NCI-H1105 (cell line): ENCODE data around the gene GPSM3.
A peak's percentile ranks its signal among the peaks of the same experiment; 100 is the strongest.
"Not testable (repeated sequence)": the region's sequence is repeated elsewhere in the genome, so short reads cannot be mapped to it uniquely, and the experiment has no call there.

Source experiments
- DNase-seq: peaks from one replicate; lab custom pipeline; 2025; lab: John Stamatoyannopoulos, UW

The GPSM3 gene

DNA sequence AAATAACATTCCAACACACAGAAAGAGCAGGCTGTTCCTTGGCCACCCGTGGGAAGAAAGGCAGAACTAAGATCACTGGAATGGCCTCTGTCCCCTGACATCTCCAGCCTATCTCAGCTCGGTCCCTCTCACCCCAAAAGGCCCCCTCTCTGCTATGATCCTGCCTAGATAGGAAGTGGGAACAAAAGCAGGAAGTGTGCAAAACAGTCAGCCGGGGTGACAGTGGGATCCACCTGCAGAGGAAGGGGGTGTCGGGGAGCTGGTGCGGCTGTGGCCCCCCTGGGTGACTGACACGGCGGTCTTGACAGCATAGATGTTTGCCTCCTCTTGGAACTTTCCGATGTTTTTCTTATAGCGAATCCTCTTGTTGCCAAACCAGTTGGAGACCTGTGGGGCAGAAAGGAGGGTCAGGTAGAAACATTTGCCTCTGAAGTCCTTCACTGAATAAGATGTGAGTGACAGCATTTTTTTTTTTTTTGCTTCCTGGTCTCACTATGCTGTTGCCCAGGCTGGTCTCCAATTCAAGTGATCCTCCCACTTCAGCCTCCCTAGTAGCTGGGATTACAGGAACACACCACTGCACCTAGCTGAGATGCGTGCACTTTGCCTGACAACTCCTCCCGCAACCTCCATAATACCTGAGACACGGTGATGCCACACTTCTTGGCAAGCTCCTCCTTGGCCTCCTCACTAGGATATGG lies 5.3 kb downstream of the GPSM3 start:
- DNase-seq: no peak

DNA sequence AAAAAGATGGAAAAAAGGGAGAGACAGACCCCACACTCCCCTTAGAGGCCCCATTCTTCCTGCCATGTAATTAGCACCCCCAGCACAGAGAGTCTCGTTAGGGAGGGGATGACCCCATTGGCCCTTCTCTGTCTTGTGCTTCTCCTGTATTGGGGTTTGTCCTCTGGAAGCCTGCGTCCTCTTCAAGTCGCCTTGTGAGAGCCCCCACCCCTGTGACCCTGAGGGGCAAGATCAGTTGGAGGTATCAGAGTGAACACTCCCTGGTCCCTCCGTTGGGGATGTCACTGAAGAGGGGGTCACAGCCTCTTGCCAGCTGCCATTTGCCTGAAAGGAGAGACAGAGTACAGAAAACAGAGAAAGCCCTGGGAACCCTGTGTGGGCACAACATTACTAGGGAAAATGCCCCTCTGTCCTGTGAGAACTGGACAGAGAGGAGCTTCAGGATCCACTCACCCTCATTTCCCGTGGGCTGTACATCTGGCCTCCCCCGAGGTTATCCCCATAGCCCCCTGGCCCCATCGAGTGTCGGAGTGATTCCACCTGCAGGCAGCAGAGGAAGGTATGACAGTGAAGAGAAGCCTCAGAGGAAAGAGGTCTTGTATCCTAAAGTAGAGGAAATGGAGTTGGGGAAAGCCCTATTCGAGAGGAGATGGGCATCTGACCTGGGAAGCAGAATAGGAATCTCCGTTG lies 6.1 kb downstream of the GPSM3 start:
- DNase-seq: not testable (repeated sequence)

DNA sequence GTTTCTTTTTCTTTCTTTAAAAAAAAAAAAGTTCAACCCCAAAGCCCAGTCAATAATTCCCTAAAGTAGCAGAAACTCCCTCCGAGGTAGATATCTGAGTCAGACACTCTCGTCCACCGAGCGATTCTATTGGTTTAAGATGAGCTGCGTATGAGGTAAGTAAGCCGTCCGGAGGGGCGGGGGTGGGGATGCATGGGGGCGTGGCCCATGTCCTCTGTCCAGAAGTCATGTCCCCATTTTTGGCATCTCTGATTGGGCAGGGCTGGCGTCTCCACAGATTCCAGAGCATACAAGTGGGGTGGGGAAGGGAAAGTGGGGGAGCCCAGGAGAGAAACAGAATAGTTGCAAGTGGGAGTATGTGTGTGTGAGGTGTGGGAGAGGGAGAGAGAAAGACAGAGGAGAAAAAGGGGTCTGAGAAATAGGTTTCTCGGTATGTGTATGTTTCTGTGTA lies 6.7 kb downstream of the GPSM3 start:
- DNase-seq: not testable (repeated sequence)

DNA sequence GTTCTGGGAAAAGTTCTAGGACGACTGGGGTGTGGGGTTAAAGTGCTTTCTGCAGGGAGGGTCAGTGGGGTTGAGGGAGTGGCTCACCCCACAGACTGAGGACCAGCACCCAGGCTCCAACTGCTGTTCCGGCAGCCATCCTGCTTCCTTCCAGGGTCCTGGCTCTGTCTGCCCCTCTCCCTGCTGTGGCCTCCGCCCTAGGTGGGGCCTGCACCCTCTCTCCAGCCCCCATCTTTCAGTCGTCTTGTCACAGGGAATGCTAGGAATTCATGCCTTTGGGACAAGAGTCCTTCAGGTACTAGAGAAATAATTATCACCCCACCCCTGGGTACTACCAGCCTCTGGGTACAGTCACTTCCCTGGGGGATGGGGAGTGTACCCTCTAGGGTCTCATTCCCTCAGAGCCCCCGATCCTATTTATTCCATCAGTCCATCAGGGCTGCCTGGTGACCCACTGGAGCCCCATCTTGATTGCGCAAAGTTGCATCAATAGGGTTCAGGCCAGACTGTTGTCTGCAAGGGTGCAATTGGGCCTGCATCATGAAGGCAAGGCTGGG lies 8.3 kb downstream of the GPSM3 start, which contains the start of gene AGER:
AGER (minus strand) TSS at position 170 of the 557 bp plus-strand sequence; CDS start at position 139, 31 bp downstream.
- no peak for DNase-seq

DNA sequence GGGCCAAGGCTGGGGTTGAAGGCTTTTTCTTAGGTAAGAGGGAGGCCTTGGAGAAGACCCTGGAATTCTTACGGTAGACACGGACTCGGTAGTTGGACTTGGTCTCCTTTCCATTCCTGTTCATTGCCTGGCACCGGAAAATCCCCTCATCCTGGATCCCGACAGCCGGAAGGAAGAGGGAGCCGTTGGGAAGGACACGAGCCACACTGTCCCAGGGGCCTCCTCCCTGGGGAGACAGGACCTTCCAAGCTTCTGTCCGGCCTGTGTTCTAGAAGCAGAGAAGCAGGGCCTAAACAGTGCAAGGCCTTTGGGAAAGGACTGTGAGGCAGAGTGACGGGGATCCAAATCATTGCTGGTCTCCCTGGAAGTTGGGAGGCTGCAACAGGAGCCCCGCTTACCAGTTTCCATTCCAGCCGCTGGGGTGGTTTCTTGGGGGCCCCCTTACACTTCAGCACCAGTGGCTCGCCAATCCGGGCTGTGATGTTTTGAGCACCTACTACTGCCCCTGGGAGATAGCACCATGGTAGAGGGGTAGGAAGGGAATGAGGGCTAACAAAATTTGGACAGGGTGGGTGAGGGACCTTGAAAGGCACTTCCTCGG lies 8.9 kb downstream of the GPSM3 start:
- DNase-seq: no peak

DNA sequence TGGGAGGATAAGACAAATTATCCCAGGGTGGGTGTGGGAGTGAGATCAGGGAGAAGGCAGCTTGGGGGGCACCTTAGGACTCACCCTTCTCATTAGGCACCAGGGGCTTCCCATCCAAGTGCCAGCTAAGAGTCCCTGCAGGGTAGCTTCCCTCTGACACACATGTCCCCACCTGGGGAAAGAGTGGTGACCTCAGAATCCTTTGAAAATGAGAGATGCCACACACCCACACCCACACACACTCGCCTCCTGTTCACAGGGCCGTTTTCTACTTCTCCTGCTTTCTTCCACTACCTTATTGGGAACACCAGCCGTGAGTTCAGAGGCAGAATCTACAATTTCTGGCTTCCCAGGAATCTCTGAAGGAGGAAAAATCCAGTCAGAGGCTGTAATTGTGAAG lies 9.4 kb downstream of the GPSM3 start:
- DNase-seq: no peak

DNA sequence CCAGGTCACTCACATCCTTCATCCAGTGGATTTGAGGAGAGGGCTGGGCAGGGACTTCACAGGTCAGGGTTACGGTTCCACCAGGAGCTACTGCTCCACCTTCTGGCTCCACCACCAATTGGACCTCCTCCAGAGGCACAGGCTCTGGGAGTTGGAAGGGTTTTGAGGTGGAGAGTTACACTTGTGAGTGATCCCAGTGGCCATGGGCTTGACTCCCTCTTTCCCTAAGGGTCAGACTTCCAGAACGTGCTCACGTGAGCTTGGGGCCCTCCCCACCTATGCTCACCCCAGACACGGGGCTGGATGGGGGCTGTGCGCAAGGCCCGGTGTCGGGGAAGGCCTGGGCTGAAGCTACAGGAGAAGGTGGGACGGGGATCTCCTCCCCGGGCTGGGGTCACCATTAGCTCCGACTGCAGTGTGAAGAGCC lies 9.9 kb downstream of the GPSM3 start:
- no peak for DNase-seq

DNA sequence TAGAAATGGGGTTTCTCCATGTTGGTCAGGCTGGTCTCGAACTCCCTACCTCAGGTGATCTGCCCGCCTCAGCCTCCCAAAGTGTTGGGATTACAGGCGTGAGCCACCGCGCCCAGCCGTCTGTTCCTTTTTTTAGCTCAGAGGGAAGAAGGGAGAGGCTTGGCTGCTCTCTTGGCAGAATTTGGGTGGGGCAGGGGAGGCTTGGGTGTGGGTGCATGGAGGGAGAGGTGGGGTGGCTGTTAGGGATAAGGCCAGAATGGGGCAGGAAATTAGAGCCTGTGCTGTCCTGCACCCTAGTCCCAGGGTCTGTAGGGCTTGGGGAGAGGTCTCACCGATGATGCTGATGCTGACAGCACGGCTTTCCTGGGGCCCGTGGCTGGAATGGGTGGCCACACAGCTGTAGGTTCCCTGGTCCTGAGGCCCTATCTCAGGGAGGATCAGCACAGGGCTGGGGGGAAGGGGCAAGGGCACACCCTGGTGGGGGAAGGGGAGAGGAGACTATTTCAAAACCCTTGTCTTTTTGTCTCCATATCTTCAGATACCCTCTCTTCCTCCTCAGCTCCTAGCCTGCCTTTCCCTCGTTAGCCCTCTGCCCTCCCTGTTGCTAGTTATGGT lies 10.4 kb downstream of the GPSM3 start:
- no peak for DNase-seq

DNA sequence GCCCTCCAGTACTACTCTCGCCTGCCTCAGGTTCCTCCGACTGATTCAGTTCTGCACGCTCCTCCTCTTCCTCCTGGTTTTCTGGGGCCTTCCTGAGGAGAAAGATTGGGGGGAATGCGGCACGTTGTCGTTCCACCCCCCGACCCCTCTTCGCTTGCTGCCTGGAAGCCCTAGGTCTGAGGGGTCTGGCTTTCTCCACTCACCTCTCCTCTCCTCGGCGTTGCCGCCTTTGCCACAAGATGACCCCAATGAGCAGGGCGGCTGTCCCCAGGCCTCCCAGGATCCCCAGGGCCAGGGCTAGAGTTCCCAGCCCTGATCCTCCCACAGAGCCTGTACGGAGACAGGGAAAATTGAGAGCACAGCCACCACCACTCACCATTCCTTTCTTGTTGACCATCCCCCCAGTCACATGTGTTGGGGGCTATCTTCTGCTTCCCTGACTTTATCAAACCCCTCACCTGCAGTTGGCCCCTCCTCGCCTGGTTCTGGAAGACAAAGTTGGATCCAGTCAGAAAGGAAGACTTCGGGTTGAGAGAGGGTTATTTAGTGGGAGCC lies 11.2 kb downstream of the GPSM3 start:
- no peak for DNase-seq

DNA sequence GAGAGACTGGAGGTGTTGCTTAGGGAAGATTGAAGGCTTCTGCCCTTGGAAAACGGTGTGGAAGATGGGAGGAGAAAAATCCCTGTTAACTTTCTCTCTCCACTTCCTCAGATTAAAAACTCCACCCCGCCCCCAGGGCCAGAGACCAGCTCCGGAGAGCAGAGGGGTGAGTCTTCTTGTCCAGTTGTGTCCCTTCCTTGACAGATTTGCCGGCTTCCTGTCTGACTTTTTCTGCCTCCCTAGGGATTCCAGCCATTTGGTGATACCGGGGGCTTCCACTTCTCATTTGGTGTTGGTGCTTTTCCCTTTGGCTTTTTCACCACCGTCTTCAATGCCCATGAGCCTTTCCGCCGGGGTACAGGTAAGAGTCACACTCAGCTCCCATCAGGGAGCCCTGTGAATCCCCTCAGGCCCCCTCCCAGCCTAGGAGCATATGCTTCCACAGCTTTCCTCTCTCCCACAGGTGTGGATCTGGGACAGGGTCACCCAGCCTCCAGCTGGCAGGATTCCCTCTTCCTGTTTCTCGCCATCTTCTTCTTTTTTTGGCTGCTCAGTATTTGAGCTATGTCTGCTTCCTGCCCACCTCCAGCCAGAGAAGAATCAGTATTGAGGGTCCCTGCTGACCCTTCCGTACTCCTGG lies 12.6 kb downstream of the GPSM3 start:
- DNase-seq: no peak

DNA sequence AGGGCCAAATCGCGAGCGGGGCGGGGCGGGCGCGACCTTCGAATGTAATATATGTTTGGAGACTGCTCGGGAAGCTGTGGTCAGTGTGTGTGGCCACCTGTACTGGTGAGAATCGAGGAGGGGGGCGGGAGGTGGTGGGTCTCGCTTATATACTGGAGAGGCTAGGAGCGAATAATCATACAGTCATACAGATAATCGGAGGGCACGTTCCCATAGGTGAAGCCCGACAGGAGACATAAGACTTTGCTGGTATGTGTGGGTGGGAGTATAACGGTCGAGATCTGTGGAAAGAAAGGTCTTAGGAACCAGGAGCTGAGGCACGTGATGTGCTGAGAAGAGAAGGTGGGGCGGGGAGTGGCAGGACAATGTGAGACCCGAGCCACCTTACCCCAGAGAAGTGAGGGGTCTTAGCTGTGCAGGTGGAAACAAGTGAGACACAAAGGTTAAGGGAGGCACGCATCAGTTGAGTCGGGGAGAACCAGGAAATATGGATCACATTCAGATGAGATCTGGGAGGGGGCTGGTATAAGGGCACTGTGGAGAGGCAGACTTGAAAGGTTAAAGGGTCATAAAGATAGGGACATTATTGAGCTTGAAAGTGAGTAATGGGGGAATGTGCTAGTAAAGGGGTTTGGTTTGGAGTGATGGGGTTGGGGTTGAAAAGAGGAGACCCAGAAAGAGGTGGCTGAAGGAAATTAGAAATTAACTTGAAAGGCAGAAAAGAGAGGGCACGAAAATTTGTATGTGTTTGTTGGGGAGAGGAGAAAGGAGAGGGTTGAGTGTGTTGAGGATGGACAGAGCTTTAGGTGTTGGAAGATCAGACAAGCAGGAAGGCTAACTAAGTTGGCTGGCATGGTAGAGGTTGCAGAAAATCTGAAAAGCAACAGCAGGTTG lies 13.6 kb downstream of the GPSM3 start:
- DNase-seq: no peak

DNA sequence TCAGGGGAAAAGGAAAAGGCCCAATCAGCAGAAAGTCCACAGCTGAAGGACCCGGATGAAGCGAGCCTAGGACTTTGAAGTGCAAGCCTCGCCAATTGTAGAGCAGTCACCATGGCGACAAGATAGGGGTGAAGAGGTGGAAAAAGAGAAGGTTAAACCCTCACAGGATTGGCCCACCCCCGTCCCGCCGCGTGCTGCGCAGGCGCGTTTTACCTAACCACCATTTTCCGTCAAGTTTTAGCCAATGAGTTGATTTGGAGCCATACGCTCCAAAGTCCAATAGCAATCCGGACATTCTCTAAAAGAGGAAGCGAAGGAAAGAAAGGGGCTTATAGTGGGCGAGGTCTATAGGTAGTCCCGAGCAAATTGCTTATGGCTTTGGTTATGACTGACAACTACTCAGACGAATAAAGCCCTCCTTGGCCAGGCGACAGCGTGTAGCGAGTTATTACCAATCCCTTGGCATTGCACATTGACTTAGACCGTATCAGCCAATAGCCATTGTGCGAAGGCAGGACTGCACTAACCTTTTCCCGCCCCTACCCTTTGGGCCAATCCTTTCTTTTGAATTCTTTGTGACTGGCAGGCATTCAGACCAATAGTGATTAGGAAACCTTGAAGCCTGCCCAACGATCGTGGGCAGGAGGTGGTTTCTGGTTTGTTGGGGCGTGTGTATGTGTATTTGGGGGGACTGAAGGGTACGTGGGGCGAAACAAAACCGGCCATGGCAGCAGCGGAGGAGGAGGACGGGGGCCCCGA lies 14.5 kb downstream of the GPSM3 start, which contains the start of gene RNF5:
RNF5 (plus strand) TSS at position 618 of the 759 bp plus-strand sequence; CDS start at position 725, 107 bp downstream.
- peak; percentile 100 for DNase-seq

DNA sequence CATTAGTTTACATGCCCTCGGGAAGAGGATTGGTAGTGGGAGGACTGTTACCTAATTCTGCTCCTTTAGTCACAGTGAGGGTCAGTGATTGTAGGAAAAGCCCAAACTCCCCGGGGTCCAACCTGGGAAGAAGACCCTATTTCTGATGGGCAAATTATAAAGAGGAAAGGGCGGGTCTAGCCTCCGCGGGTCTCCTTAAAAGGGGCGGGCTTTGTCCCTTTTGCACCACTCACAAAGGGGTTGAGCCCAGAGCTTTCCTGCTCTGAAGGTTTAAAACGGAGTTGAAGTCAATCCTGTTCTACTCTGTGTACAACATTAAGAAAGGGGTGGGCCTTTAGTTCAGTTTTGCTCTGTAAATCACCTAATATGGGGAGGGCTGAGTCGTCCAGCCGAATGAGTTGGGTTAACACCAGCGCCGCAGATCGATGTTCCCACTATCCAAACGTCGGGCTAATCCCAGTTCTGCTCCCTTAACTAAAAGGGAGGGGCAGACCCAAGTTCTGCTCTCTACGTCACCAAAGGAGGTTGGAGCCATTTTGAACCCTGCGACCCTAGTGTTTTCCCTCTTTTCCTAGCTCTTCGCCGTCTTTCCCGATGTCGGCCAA lies 15.2 kb downstream of the GPSM3 start:
- DNase-seq: peak; percentile 86

DNA sequence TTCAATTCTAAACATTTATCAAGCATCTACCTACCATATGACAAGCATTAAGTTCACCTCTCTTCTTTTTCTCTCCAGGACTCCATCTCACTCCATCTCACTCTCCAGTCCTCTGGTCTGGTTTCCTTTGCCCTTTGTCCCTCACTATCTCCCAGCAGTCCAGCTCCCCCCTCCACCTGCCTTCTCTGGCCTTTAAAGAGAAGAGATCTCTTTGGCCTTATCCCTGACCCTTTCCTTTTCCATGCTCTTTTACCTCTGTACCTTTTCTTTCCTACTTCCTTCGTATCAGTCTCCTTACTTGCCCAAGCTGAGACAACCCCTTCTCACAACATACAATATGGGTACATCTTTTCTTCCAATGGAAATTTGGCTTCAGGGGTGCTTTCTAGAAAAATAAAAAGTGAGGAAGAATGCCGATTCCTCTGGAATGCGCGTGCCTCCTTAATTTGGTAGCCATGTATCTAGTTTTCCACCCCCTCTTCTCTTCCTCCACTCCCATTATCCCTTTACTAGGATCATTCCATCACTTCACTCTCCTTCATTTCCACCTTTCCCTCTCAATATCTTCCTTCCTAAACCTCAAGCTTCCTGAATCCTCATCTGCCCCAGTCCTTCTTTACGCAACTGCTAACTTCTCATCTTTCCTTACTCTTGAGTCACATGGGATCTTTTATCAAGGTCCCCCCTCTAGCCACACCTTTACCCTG lies 15.8 kb downstream of the GPSM3 start:
- DNase-seq: no peak

DNA sequence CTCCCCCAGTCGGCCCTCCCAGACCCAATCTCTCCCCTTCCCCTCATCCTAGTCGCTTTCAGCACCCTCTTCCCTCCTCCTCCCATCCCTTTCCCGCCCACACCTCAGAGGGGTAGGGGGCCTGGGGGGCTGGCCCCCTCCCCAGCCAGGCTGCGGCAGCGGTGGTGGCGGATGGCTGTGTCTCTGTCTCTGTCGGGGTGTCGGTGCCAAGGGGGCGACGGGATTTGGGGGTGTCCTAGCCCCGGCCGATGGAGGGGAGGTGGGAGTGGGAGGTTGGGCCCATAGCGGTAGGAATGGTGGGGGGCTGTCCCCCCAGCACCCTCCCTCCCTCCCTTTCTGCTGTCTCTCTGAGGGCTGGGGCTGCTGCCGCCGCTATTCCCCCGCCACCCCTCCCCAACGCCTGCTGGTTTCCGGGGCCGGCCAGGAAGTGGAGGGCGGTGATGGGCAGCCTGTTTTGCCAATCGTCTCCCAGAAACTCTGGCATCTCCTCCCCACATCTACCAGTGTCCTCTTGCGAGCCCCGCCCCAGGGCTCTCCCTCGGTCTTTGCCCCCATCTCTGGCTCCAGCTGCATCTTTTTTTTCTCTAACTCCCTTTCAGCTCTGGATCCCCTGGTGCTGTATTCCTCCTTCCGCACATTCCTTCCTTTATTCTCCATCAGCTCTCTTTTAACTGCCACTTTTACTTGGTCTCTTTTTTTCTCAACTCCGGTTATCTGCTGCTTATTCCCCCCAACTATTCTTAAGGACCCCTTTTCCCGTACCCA lies 16.6 kb downstream of the GPSM3 start, which contains the start of gene AGPAT1:
AGPAT1 (minus strand) TSS at position 374 of the 765 bp plus-strand sequence. CDS start 4,588 bp downstream, outside the sequence.
- peak; percentile 95 for DNase-seq

DNA sequence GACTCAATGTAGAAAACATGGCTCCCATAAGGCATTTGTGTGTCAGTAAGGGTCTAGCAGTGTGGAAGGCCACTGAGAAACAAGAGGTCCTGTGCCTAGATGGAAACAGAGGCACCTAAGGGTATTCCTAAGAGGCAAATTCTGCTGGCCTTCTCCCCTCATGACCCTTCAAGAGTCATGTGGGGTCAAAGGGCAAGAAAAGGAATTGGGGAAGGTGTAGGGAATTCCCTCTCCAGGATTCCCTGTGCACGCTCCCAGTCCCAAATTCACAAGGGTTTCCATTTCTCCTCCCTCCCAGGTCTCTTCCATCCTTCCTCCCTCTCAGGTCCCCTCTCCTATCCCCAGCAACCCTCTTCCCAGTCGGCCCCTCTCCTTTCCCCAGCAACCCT lies 17.1 kb downstream of the GPSM3 start:
- no peak for DNase-seq

DNA sequence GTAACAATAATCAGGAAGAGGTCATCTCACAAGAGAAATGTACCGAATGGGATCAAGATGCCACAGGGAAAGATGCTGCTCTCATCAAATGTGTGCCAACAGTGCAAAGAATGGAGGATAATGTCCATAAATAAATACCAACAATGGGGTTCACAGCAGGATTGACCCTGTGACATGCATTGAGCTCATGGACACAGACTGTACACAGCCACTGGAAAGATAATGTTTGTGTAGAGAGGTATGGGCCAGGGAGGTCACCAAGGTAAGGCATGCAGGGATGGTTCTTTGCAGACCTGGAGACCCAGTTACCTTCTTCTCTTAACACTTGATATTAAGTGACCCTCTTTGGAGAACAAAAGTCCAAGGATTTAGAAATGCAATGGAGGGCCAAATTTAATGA lies 18.0 kb downstream of the GPSM3 start:
- DNase-seq: no peak
